SU-DHL-6 (cell line): Measurements from ENCODE around the gene DYNLT1.

Source experiments
- H2AFZ ChIP-seq: fragments of 200-600 bp; sonication (generic); 2 replicates; pipeline ENCODE4 v1.6.1; 2014; ENCODE audit warnings: low read depth, mild to moderate bottlenecking, moderate library complexity, mixed read lengths, antibody characterized with exemption, low read length; ENCODE audit not compliant: severe bottlenecking
- H3F3A ChIP-seq: fragments of 200-600 bp; shearing (Covaris generic); 2 replicates; pipeline ENCODE4 v1.6.0; 2016; ENCODE audit warnings: antibody characterized with exemption, mild to moderate bottlenecking; ENCODE audit not compliant: insufficient read depth
- H3K27ac ChIP-seq: fragments of 200-600 bp; sonication (generic); 2 replicates; pipeline ENCODE4 v1.5.1; 2016; ENCODE audit warnings: low read depth, mild to moderate bottlenecking, low read length, moderate library complexity, mixed read lengths
- H3K27me3 ChIP-seq: fragments of 200-600 bp; sonication (generic), shearing (Covaris generic); 2 replicates; pipeline ENCODE4 v1.6.0; 2014; ENCODE audit warnings: mild to moderate bottlenecking, low read length
- H3K36me3 ChIP-seq: fragments of 200-600 bp; sonication (generic); 2 replicates; pipeline ENCODE4 v1.6.1; 2014; ENCODE audit warnings: mild to moderate bottlenecking, low read length, mixed read lengths
- H3K4me2 ChIP-seq: fragments of 300-600, 200-600 bp; shearing (Covaris generic), sonication (generic); 2 replicates; pipeline ENCODE4 v1.6.0; 2014; ENCODE audit warnings: low read length, low read depth, mild to moderate bottlenecking; ENCODE audit not compliant: poor library complexity, severe bottlenecking
- H3K4me3 ChIP-seq: fragments of 200-600 bp; sonication (generic); 2 replicates; pipeline ENCODE4 v1.5.1; 2014; ENCODE audit warnings: antibody characterized with exemption, low read length, mild to moderate bottlenecking, mixed read lengths; ENCODE audit not compliant: insufficient read depth, poor library complexity, severe bottlenecking
- H3K79me2 ChIP-seq: fragments of 200-600 bp; sonication (generic); 2 replicates; pipeline ENCODE4 v1.6.1; 2014; ENCODE audit warnings: mild to moderate bottlenecking, low read length, moderate library complexity; ENCODE audit not compliant: insufficient read depth
- H3K9ac ChIP-seq: fragments of 200-600 bp; sonication (generic); 2 replicates; pipeline ENCODE4 v1.7.0; 2014; ENCODE audit warnings: mild to moderate bottlenecking, low read length
- H3K9me2 ChIP-seq: fragments of 200-600 bp; sonication (generic); replicated peaks from 2 replicates; pipeline ENCODE4 v1.6.1; 2014; ENCODE audit warnings: low read length; ENCODE audit not compliant: insufficient read depth
- H3K9me3 ChIP-seq: fragments of 200-600 bp; sonication (generic); 2 replicates; pipeline ENCODE4 v1.6.1; 2014; ENCODE audit warnings: low read length, mixed read lengths; ENCODE audit not compliant: insufficient read depth
- H4K20me1 ChIP-seq: fragments of 200-600 bp; sonication (generic); 2 replicates; pipeline ENCODE4 v1.6.1; 2014; ENCODE audit warnings: low read depth, mild to moderate bottlenecking, antibody characterized with exemption, low read length, moderate library complexity, mixed read lengths
- CTCF ChIP-seq: fragments of 200-600 bp; sonication (generic); IDR thresholded peaks from one replicate; pipeline ENCODE4 v1.5.1; 2017; ENCODE audit warnings: antibody characterized with exemption, mild to moderate bottlenecking, low read length, moderate library complexity; ENCODE audit not compliant: insufficient read depth, poor library complexity, severe bottlenecking
- EZH2phosphoT487 ChIP-seq: fragments of 200-600 bp; sonication (generic), shearing (Covaris generic); conservative IDR thresholded peaks from 2 replicates; pipeline ENCODE4 v1.6.1; 2018; ENCODE audit warnings: mild to moderate bottlenecking, antibody characterized with exemption, low read length, moderate library complexity, mixed read lengths

DYNLT1 gene

GRCh38 chr6:158611039-158611438 is 33.5 kb downstream of the DYNLT1 start:
- H3K4me3 ChIP-seq = no peak overlapping the region
- H3K79me2 ChIP-seq = no peaks in the 10 kb centered on the region
- TF ChIP-seq CTCF (no peak), EZH2phosphoT487 (no peak)
- H3K27ac ChIP-seq = no peak overlapping the region
- H3K36me3 ChIP-seq = peaks cover 8% of the 10 kb centered on the region
- H4K20me1 ChIP-seq = no peaks in the 10 kb centered on the region
- no peaks in the 10 kb centered on the region for H3K9me2 ChIP-seq
- H2AFZ ChIP-seq = no peak overlapping the region
- no peaks in the 10 kb centered on the region for H3K9me3 ChIP-seq
- no peaks in the 10 kb centered on the region for H3K27me3 ChIP-seq
- H3K9ac ChIP-seq = no peak overlapping the region
- H3F3A ChIP-seq = no peaks in the 10 kb centered on the region
- no peak overlapping the region for H3K4me2 ChIP-seq

GRCh38 chr6:158610319-158610968 is 34.1 kb downstream of the DYNLT1 start:
- TF ChIP-seq CTCF (no peak), EZH2phosphoT487 (no peak)
- no peaks in the 10 kb centered on the region for H3F3A ChIP-seq
- no peaks in the 10 kb centered on the region for H3K9me3 ChIP-seq
- H3K79me2 ChIP-seq = no peaks in the 10 kb centered on the region
- no peaks in the 10 kb centered on the region for H4K20me1 ChIP-seq
- no peaks in the 10 kb centered on the region for H3K9me2 ChIP-seq
- H3K27me3 ChIP-seq = no peaks in the 10 kb centered on the region
- no peak overlapping the region for H3K9ac ChIP-seq
- no peak overlapping the region for H2AFZ ChIP-seq
- H3K4me3 ChIP-seq = no peak overlapping the region
- no peak overlapping the region for H3K27ac ChIP-seq
- H3K36me3 ChIP-seq = peaks cover 8% of the 10 kb centered on the region
- H3K4me2 ChIP-seq = no peak overlapping the region

- no peak overlapping the region for H3K4me3 ChIP-seq
- no peak overlapping the region for H3K9ac ChIP-seq
- no peaks in the 10 kb centered on the region for H3K27me3 ChIP-seq
- H3K36me3 ChIP-seq = peaks cover 8% of the 10 kb centered on the region
- no peak for TF ChIP-seq EZH2phosphoT487
- no peak for TF ChIP-seq CTCF
- H4K20me1 ChIP-seq = no peaks in the 10 kb centered on the region
- H3K27ac ChIP-seq = no peak overlapping the region
- H3K9me2 ChIP-seq = no peaks in the 10 kb centered on the region
- H3F3A ChIP-seq = no peaks in the 10 kb centered on the region
- H3K4me2 ChIP-seq = no peak overlapping the region
- no peak overlapping the region for H2AFZ ChIP-seq
- H3K9me3 ChIP-seq = no peaks in the 10 kb centered on the region
- no peaks in the 10 kb centered on the region for H3K79me2 ChIP-seq
Observed at GRCh38 chr6:158609455-158610155, 34.9 kb downstream of the DYNLT1 start.
